Hematopoietic multipotent progenitor cell treated with erythropoietin and hydrocortisone succinate and interleukin-3 and kit ligand, for 4 days (in vitro differentiated cells): ENCODE measurements around the gene ZSCAN5A.
"Not testable (repeated sequence)": the region's sequence is repeated elsewhere in the genome, so short reads cannot be mapped to it uniquely, and the experiment has no call there.

Source experiments
- DNase-seq: peaks from one replicate; pipeline ENCODE4 v3.0.0-alpha.2; 2015

ZSCAN5A gene

GRCh38 chr19:56312787-56313657 lies 1.6 kb downstream of the ZSCAN5A start:
- DNase-seq = peak; percentile 22

GRCh38 chr19:56312342-56312741 lies 2.3 kb downstream of the ZSCAN5A start:
- peak; percentile 27 for DNase-seq

GRCh38 chr19:56310462-56310861 lies 4.2 kb downstream of the ZSCAN5A start:
- DNase-seq = no peak

GRCh38 chr19:56309511-56310185 lies 5.0 kb downstream of the ZSCAN5A start:
- DNase-seq = peak; percentile 85

GRCh38 chr19:56308792-56309191 lies 5.8 kb downstream of the ZSCAN5A start:
- DNase-seq = no peak

- DNase-seq = not testable (repeated sequence)
These were observed 7.6 kb downstream of the ZSCAN5A start for GRCh38 chr19:56307062-56307461.

- no peak for DNase-seq
These were observed 8.6 kb downstream of the ZSCAN5A start for GRCh38 chr19:56306016-56306415.

GRCh38 chr19:56304243-56304642 lies 10.4 kb downstream of the ZSCAN5A start:
- DNase-seq = no peak

GRCh38 chr19:56301886-56302620 lies 12.6 kb downstream of the ZSCAN5A start:
- peak; percentile 22 for DNase-seq

GRCh38 chr19:56301155-56301554 lies 13.5 kb downstream of the ZSCAN5A start:
- DNase-seq = peak; percentile 64

- DNase-seq = no peak
These were observed 15.0 kb downstream of the ZSCAN5A start for GRCh38 chr19:56299688-56300087.

GRCh38 chr19:56297010-56297409 lies 17.6 kb downstream of the ZSCAN5A start:
- DNase-seq = no peak

GRCh38 chr19:56295531-56296455 lies 18.8 kb downstream of the ZSCAN5A start:
- no peak for DNase-seq

GRCh38 chr19:56294549-56294948 lies 20.1 kb downstream of the ZSCAN5A start:
- DNase-seq = no peak

GRCh38 chr19:56291867-56292266 lies 22.8 kb downstream of the ZSCAN5A start:
- no peak for DNase-seq

- no peak for DNase-seq
These were observed 24.5 kb downstream of the ZSCAN5A start for GRCh38 chr19:56290104-56290503.

GRCh38 chr19:56284746-56285145 lies 29.9 kb downstream of the ZSCAN5A start:
- no peak for DNase-seq

GRCh38 chr19:56282809-56283208 lies 31.8 kb downstream of the ZSCAN5A start:
- DNase-seq = no peak

- no peak for DNase-seq
These were observed 41.0 kb downstream of the ZSCAN5A start for GRCh38 chr19:56273563-56274117.

- no peak for DNase-seq
These were observed 42.4 kb downstream of the ZSCAN5A start, which contains the start of gene EDDM13 for GRCh38 chr19:56272161-56272798. Gene EDDM13, plus strand, starts transcription at chr19:56272748. Its CDS starts 87 bp downstream, at chr19:56272835.

GRCh38 chr19:56271151-56271550 lies 43.5 kb downstream of the ZSCAN5A start:
- no peak for DNase-seq
